GM21515 (cell line): ENCODE data around the gene RNF115.
A peak's percentile ranks its signal among the peaks of the same experiment; 100 is the strongest.
"Not testable (repeated sequence)": the region's sequence is repeated elsewhere in the genome, so short reads cannot be mapped to it uniquely, and the experiment has no call there.

Source experiments
- ATAC-seq: cut with Tn5 transposase; IDR thresholded peaks from one replicate; pipeline ENCODE4 v1.9.1; 2021; ENCODE audit not compliant: unreplicated experiment

RNF115 gene

DNA sequence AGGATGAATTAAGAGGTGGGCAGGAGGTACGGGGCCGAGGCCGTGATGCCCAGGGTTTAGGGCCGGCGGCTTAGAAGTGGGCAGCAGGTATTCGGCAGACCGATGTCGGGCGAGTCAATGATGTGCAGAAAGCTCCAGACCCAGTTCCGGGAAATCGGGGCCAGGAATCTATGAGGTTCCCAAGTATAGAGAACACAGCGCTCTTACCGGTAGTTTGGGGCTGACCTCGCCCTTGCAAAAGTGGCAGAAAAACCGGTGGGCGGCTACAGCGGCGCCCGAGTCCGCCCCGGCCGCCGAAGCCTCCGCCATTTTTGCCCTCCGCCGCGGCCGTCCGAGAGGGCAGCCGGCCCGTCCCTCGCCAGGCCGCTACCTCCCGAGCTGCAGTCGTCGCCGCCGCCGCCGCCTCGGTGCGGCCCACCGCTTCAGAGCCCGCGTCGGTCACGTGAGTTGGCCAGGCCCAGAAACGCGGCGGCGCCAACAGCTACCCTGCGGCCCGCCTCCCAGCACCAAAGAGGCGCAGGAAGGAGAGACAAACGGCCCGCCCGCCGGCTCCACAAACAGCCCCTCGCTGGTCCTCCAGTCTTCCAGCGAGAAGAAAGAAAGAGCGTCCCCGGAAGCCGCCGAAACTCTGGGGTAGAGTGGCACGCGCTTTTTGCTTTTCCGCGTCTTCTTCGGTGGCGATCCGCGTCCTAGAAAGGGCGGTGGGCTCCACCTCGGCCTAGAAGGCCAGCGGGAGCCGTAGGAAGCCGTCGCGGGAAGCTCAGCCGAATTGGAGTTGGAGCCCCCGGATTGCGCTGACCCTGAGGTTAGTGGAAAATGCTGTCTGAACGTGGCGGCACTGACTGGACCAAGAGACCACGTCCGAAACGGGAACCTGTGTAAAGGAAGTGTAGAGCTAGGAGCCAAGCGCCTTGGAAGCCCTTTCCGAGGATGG, at the start of gene RNF115, which contains the start of gene POLR3C:
Gene RNF115 (minus strand): TSS at position 531 of the 934 bp plus-strand sequence. CDS start 222 bp downstream, at position 309.
Gene POLR3C (plus strand): TSS at position 636 of the 934 bp plus-strand sequence. CDS start 1,577 bp downstream, outside the sequence.
- peak; percentile 81 for ATAC-seq

DNA sequence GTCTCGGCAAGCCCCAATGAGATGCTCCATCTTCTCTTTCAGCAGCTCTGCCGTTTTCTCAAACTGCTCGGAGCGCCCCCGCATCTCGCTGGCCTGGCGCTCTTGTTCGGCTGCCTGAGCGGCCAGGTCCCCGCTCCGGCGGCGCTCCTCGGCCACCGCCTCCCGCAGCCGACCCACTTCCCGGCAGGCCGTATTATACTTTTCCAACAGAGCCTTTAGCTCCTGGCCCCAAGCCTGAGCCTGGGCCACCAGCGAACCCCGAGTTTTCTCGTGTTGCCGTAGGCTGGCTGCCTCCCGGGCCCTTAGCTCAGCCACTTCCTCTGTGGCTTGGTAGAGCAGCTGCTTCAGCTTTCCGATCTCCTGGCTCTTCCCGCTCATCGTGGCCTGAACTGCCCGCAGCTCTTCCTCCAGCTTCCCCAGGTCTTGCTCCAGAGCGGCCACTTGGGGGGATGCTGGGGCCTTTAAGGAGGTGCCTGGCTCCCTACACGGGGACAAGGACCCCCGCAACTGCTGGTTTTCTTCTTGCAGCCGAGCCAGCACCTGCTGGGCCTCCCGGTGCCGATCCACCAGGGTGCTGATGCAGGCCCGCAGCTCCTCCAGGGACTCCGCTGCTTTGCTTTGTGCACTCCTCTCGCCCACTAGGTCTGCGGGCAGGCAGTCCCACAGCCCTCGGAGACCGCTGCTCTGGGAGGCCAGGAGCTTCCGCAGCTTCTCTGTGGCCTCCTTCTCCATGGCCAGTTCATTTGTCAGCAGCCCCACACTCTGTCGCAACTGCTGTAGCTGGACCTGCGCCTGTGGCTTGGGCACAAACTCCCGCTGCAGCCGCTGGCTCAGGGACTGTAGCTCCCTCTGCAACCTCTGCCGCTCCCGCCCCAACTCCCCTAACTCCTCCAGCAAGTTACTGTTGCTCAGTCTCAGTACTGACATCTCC, 48.4 kb upstream of the RNF115 start:
- no peak for ATAC-seq

DNA sequence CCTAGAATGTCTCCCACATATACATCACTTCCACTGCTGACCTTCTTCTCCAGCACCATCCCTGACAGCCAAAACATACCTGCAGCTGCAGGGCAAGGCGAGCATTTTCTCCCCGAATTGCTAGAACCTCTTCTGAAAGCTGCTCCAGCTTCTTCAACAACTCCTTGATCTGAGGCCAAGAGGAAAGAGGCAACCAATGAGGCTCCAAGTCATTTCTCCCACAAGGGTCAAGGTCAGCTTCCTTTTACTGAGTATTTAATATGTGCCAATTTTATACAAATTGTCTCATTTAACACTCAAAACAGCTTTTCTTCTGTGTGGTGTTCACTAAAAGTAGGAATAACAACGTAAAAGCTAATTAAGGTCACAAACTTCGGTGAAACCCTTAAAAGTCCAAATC, 44.3 kb upstream of the RNF115 start:
- ATAC-seq: no peak

- no peak for ATAC-seq
These were observed 39.6 kb upstream of the RNF115 start for GRCh38 chr1:145863282-145864018.

- ATAC-seq: peak; percentile 65
These were observed 35.7 kb upstream of the RNF115 start for GRCh38 chr1:145859491-145860023.

- ATAC-seq: peak; percentile 81
These were observed 35.1 kb upstream of the RNF115 start, which contains the start of gene PIAS3 for GRCh38 chr1:145858901-145859490. TSS of gene PIAS3 (minus strand) at chr1:145859081. CDS start at chr1:145858990, 91 bp downstream.

DNA sequence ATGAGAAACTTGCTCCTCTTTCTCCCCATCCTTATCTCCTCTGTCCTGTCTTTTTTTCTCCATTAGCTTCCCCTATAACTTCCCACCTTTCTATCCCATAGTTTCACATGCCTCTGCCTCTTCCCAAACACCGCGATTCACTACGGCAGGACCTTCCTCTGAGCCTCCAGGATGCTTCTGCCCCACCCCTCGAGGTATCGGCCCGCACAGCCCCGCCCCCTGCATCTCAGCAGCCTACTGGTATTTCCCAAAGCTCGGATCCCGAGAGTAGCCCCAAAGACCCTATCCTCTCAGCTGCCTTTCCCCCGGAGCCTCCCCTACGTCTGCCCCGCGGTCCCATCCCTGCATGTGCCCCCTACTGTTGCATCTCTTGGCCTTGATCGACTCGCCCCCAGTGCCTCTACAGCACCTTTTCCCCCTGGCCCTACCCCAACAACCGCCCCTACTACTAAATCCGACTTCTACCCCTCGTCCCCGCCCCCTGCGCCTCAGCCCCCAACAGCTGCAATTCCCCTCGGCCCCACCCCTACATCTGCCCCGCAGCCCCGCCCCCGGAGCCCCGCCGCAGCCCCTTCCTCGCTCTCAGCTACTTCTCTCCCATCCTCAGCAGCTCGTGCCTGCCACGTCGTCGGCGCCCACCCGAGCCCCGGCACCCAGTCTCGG, 34.5 kb upstream of the RNF115 start:
- no peak for ATAC-seq

DNA sequence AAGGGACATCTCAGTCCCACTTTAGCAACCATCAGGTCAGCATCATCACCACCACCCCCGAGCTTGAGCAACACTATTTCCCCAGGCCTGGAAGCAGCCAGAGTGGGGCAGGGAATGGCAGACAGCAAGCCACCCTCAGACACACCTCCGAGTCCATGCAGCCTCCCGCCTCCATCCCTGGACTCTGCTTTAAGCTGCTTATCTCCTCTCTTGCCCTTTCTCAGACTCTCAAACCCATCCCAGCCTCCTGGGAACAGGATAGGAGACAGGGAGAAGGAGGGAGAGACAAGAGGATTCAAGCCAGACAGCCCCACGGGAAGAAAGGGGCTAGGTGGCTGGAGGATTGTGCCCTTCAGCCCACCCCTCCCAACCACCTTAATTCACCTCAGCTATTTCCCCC, 33.3 kb upstream of the RNF115 start:
- ATAC-seq: no peak

GRCh38 chr1:145855426-145855948, 31.6 kb upstream of the RNF115 start:
- ATAC-seq: no peak

DNA sequence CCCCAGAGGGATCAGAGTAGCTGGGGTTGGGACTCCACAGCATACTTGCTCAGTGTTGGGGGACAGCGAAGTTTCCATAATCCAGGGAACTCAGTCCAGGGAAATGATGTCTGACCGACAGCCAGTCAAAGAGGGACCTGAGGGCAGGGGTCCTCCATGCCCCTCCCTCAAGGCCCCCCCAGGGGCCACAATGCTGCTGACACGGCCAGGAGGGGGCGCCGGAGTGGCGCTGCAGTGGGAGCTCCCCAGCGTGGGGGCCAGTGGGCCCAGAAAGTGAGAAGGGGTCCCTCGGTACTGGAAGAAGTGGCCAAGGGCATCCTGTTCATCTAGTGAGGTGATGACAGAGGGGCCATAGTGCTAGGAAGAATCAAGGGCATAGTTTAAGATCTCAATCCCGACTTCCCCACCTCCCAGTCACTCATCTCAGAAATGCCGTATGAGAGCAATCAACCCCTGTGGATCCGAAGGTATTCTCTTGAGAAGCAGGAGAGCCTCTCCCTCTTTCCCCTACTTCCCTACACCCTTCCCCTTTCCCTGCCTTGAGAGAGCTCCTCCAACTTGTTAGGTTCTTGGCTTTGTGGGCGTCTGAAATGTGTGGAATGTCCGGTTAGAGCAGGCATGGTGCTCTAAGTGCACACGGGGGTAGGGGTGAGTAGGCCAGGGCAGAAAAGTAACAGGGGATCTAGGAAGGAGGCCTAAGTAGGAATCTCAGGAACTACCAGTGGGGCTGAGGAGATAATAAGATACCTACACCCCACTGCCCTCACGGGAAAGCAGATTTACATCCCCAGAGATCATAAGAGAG, 25.7 kb upstream of the RNF115 start:
- ATAC-seq: no peak

DNA sequence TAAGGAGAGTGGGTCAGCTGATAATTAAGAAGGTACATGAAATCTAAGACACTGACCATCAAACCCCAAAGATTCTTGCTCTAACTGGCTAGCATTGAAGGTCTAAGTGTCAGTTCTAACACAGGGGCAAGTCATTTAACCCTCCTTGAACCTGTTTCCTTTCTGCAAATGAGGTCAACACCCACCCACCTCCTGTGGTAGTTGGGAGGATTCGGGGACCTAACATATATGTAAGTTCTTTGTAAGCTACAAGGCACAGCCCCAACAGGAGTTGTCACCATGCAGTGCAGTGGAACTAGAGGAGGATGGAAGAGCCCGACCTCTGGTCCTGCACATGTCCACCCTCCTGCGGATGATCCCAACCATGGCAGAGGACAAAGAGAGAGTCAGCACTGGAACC, 23.9 kb upstream of the RNF115 start:
- no peak for ATAC-seq

GRCh38 chr1:145846201-145846612, 22.3 kb upstream of the RNF115 start:
- ATAC-seq: no peak

- peak; percentile 62 for ATAC-seq
These were observed 21.7 kb upstream of the RNF115 start, which contains the start of gene NUDT17 for GRCh38 chr1:145845514-145846161. TSS of gene NUDT17 (plus strand) at chr1:145845630. CDS start at chr1:145845641, 11 bp downstream.

DNA sequence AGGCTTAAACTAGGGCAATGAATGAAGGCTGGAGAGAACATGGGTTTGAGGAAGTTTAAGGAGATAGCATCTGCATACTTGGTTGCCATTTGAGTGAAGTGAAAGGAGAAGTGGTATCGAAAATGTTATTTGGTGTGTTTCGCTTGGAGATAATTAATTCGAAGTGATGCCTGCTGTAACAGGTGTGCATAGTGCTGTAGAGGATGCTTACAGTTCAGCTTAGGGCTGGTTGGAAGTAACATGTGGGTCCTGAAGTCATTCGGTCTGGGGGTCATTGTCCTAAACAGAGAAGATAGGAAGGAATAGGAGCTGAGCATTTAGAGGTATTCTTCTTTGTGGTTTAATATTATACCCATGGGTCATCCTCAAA, 21.2 kb upstream of the RNF115 start:
- peak; percentile 75 for ATAC-seq

GRCh38 chr1:145843031-145843430, 19.1 kb upstream of the RNF115 start:
- ATAC-seq: no peak

- no peak for ATAC-seq
These were observed 13.8 kb upstream of the RNF115 start for GRCh38 chr1:145837656-145838055.

DNA sequence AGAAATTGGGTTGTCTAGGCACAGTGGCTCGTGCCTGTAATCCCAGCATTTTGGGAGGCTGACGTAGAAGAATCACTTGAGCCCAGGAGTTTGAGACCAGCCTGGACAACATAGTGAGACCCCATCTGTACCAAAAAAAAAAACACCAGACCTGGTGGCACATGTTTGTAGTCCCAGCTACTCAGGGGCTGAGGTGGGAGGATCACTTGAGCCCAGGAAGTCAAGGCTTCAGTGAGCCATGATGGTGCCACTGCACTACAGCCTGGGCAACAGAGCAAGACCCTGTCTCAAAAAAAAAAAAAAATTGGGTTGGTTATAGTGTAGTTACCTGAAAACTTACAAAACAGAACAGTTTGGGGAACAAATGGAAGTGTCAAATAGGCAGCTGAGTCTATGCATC, 6.9 kb upstream of the RNF115 start:
- ATAC-seq: not testable (repeated sequence)
